Measurements from ENCODE around the gene CHIC1. TPM values are rescaled to one million over a fixed set of nuclear protein-coding genes. Genes with fewer than 3 reads are reported as not detected.
"Not testable (repeated sequence)": the region's sequence is repeated elsewhere in the genome, so short reads cannot be mapped to it uniquely, and the experiment has no call there.

CHIC1 gene
- total RNA-seq, 1 donor from 2014 or later = 8.7 TPM

- Histone ChIP-seq H3K27ac (no peak overlapping the region), H3K36me3 (no peaks in the 10 kb centered on the region), H3K27me3 (no peaks in the 10 kb centered on the region), H3K9me3 (no peaks in the 10 kb centered on the region), H3K4me1 (no peaks in the 10 kb centered on the region), H3K4me3 (no peak overlapping the region)
- ATAC-seq (no peak), DNase-seq (no peak)
- TF ChIP-seq CTCF (IDR thresholded peaks at IDR 0.05) = no peak
- intact Hi-C loops (cut with DNase I) = no loop called here
These were observed 120.4 kb downstream of the CHIC1 start for GRCh38 chrX:73683236-73683859.

DNA sequence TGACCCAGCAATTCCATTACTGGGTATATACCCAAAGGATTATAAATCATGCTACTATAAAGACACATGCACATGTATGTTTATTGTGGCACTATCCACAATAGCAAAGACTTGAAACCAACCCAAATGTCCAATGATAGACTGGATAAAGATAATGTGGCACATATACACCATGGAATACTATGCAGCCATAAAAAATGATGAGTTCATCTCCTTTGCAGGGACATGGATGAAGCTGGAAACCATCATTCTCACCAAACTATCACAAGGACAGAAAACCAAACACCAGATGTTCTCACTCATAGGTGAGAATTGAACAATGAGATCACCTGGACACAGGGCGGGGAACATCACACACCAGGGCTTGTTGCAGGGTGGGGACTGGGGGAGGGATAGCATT is 144.0 kb downstream of the CHIC1 start:
- H3K9me3 ChIP-seq; intact Hi-C loops (cut with DNase I); ATAC-seq; DNase-seq; H3K4me3 ChIP-seq; H3K4me1 ChIP-seq; H3K27me3 ChIP-seq; H3K36me3 ChIP-seq; H3K27ac ChIP-seq: not testable (repeated sequence)

- TF ChIP-seq CTCF (IDR thresholded peaks at IDR 0.05) = no peak
- H3K27me3 ChIP-seq = no peaks in the 10 kb centered on the region
- no peaks in the 10 kb centered on the region for H3K4me1 ChIP-seq
- no peaks in the 10 kb centered on the region for H3K36me3 ChIP-seq
- no peak overlapping the region for H3K27ac ChIP-seq
- H3K4me3 ChIP-seq = no peak overlapping the region
- DNase-seq = no peak
- no peaks in the 10 kb centered on the region for H3K9me3 ChIP-seq
- ATAC-seq = no peak
- intact Hi-C loops (cut with DNase I) = no loop called here
These were observed 165.6 kb downstream of the CHIC1 start for GRCh38 chrX:73728602-73729001.

Other genes with a start within 250 kb of the CHIC1 start
- gene CDX4, start 116.1 kb upstream of the CHIC1 start, total RNA-seq = not detected

Data from upper lobe of right lung (tissue), 1 donor.